ENCODE results near the gene FTH1.
"Not testable (repeated sequence)": the region's sequence is repeated elsewhere in the genome, so short reads cannot be mapped to it uniquely, and the experiment has no call there.

FTH1 gene

GRCh38 chr11:61955422-61956135 lies 11.9 kb downstream of the FTH1 start:
- no peak overlapping the region for H3K4me3 ChIP-seq (ENCODE audit: low read depth, low read length)
- TF ChIP-seq CTCF (IDR thresholded peaks at IDR 0.05; ENCODE audit: borderline replicate concordance, insufficient read depth, low read depth, low read length): no peak

- TF ChIP-seq CTCF (IDR thresholded peaks at IDR 0.05; ENCODE audit: borderline replicate concordance, insufficient read depth, low read depth, low read length): no peak
- H3K4me3 ChIP-seq (ENCODE audit: low read depth, low read length): no peak overlapping the region
Observed at GRCh38 chr11:61954851-61955421, 12.5 kb downstream of the FTH1 start.

GRCh38 chr11:61954106-61954850 lies 13.2 kb downstream of the FTH1 start:
- TF ChIP-seq CTCF (IDR thresholded peaks at IDR 0.05; ENCODE audit: borderline replicate concordance, insufficient read depth, low read depth, low read length): no peak
- no peak overlapping the region for H3K4me3 ChIP-seq (ENCODE audit: low read depth, low read length)

DNA sequence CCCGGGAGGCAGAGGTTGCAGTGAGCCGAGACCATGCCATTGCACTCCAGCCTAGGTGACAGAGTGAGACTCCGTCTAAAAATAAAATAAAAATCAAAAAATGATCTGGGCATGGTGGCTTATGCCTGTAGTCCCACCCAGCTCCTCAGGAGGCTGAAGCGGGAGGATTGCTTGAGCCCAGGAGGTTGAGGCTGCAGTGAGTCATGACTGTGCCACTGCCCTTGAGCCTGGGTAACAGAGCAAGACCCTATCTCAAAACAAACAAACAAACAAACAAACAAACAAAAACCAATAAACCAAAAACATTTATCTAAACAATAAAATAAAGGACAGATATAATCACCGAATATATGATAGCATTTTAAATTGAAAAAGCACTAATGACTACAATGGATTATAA lies 13.8 kb downstream of the FTH1 start:
- H3K4me3 ChIP-seq (ENCODE audit: low read depth, low read length): not testable (repeated sequence)

- H3K4me3 ChIP-seq (ENCODE audit: low read depth, low read length): no peak overlapping the region
- no peak for TF ChIP-seq CTCF (IDR thresholded peaks at IDR 0.05; ENCODE audit: borderline replicate concordance, insufficient read depth, low read depth, low read length)
Observed at GRCh38 chr11:61952882-61953281, 14.6 kb downstream of the FTH1 start.

- no peak for TF ChIP-seq CTCF (IDR thresholded peaks at IDR 0.05; ENCODE audit: borderline replicate concordance, insufficient read depth, low read depth, low read length)
- H3K4me3 ChIP-seq (ENCODE audit: low read depth, low read length): no peak overlapping the region
Observed at GRCh38 chr11:61951484-61952135, 15.8 kb downstream of the FTH1 start.

GRCh38 chr11:61950035-61950547 lies 17.3 kb downstream of the FTH1 start, which contains the start of gene BEST1:
BEST1 (plus strand) TSS chr11:61950351; CDS start chr11:61951807, 1,456 bp downstream.
- TF ChIP-seq CTCF (IDR thresholded peaks at IDR 0.05; ENCODE audit: borderline replicate concordance, insufficient read depth, low read depth, low read length): no peak
- H3K4me3 ChIP-seq (ENCODE audit: low read depth, low read length): no peak within 1 kb of the TSS
